Spleen (tissue), 11 donors: ENCODE data around the gene PRR14. TPM values are rescaled to one million over a fixed set of nuclear protein-coding genes. Genes with fewer than 3 reads are reported as not detected.

Source experiments
- DNase-seq: peaks from one replicate; pipeline ENCODE4 v3.0.0-alpha.2; 2020
- H3K27ac ChIP-seq, 8 donors: fragments of 200-600 bp; sonication (generic) in 7 of 8; 1 replicate in 4 of 8; 2 replicates in 4 of 8; pipeline versions ENCODE4 v1.5.0 to v1.8.0; 2016 to 2021; ENCODE audit warnings: inconsistent platforms in 4 of 8, mild to moderate bottlenecking in 4 of 8, moderate library complexity in 1 of 8
- H3K27me3 ChIP-seq, 7 donors: fragments of 200-600 bp; sonication (generic) in 6 of 7; replicated peaks in 1 of 7; 1 replicate in 4 of 7; 2 replicates in 3 of 7; pipeline versions ENCODE4 v1.5.0 to v1.8.0; 2016 to 2021; ENCODE audit warnings: inconsistent platforms in 3 of 7, mild to moderate bottlenecking in 1 of 7
- H3K36me3 ChIP-seq, 6 donors: fragments of 200-600 bp; sonication (generic) in 5 of 6; 1 replicate in 4 of 6; 2 replicates in 2 of 6; pipeline versions ENCODE4 v1.5.0 to v1.8.0; 2016 to 2021; ENCODE audit warnings: inconsistent platforms in 2 of 6
- H3K4me1 ChIP-seq, 6 donors: fragments of 200-600 bp; sonication (generic) in 5 of 6; 1 replicate in 3 of 6; 2 replicates in 3 of 6; pipeline versions ENCODE4 v1.5.0 to v1.8.0; 2016 to 2021; ENCODE audit warnings: inconsistent platforms in 3 of 6
- H3K4me3 ChIP-seq, 8 donors: fragments of 200-600 bp; sonication (generic) in 7 of 8; 1 replicate in 4 of 8; 2 replicates in 4 of 8; pipeline versions ENCODE4 v1.5.0 to v1.8.0; 2016 to 2021; ENCODE audit warnings: inconsistent platforms in 4 of 8, mild to moderate bottlenecking in 4 of 8, moderate library complexity in 2 of 8
- H3K9me3 ChIP-seq, 8 donors: fragments of 200-600 bp; sonication (generic) in 7 of 8; 1 replicate in 4 of 8; 2 replicates in 4 of 8; pipeline versions ENCODE4 v1.5.0 to v1.8.0; 2016 to 2021; ENCODE audit warnings: inconsistent platforms in 4 of 8
- POLR2A ChIP-seq, 3 donors: fragments of 450-650 bp; IDR thresholded peaks; one replicate each; pipeline ENCODE4 v1.5.1; 2017; ENCODE audit warnings: antibody characterized with exemption in 3 of 3, mild to moderate bottlenecking in 1 of 3
- POLR2AphosphoS5 ChIP-seq, 3 donors: sonication (generic); formaldehyde crosslinking; IDR thresholded peaks; one replicate each; pipeline ENCODE4 v1.5.1; 2017; ENCODE audit warnings: antibody characterized with exemption in 3 of 3
- WGBS, 5 donors: extraction: QIAGEN DNeasy Blood & Tissue Kit in 3 of 5; methylation state at CpG; one replicate each; pipeline versions ENCODE4 v1.1.5 to v1.1.7; 2013 to 2018; 5-methylcytosine and 5-hydroxymethylcytosine counted together
- intact Hi-C: fragments of 100-400 bp; cut with DNase I; formaldehyde crosslinking; loops from one replicate; pipeline ENCODE4 v1.15.0; 2023; ENCODE audit warnings: low total_unique reads
- polyA plus RNA-seq, 3 donors: library from polyadenylated mRNA; stranded (reverse); fragments of 200-250 nt; gene quantifications; one replicate each; pipeline ENCODE4 v1.2.1, GENCODE V29; 2013
- total RNA-seq, 7 donors: library from RNA; depleted of rRNA in 3 of 7; stranded (reverse); fragments of >200 nt in 3 of 7; fragmentation: NEBNext Ultra II Directional in 4 of 7; extraction: Animal tissue kit (Norgen Biotek cat#: 25700) in 4 of 7; gene quantifications; one replicate each; pipeline versions ENCODE4 v1.1.0 to v1.2.1, GENCODE V29; 2016 to 2021
- TF ChIP-seq, protein P1 (sequence below), 11 experiments: fragments of 200-600 bp in 7 of 11; fragments of 450-650 bp in 4 of 11; sonication (generic) in 4 of 11; IDR thresholded peaks in 8 of 11; conservative IDR thresholded peaks in 3 of 11; 1 replicate in 7 of 11; 2 replicates in 4 of 11; pipeline versions ENCODE4 v1.4.0 to v1.8.0; 2016 to 2021; ENCODE audit warnings: antibody characterized with exemption in 11 of 11, inconsistent platforms in 4 of 11, mild to moderate bottlenecking in 1 of 11
- donor health status: healthy with polysubstance abuse.
- donor health status: DM: no; HTN: no; CAD: no; lungs with moderate emphysema.
- donor health status: DM: no; HTN: no; CAD: no.
- donor health status: Bipolar disorder and iron deficiency.
- donor health status: healthy.
- donor health status: DM: no; HTN: no; CAD: no.
- donor health status: DM: yes; HTN: yes; CAD: no.

The PRR14 gene
- total and polyA plus RNA-seq, 10 donors: 51.2 to 178 (median 67.3) TPM

DNA sequence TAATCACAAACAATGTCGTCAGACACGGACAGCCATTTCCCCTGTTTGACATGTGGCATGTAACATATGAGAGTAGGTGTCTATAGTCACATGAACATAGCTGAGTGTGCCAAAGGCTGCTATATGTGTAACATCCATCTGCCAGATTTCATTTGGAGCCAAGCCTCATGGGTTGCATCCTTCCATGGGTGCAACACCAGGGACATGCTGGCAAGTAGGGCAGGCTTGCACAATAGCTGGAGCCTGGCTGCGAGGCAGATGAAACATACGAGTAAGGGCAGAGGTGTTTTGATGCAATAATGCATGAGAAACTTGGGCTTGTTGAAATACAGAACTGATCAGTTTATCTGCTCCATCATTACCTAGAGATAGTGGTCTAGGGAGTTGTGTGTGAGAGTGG lies 31.6 kb upstream of the PRR14 start:
- Histone ChIP-seq H3K4me1 (peaks cover 0 to 12% (median under 1%) of the 10 kb centered on the region in 6 donors), H3K27me3 (no peaks in the 10 kb centered on the region), H3K9me3 (no peaks in the 10 kb centered on the region), H3K36me3 (no peaks in the 10 kb centered on the region), H3K27ac (no peak overlapping the region), H3K4me3 (no peak overlapping the region)
- whole genome bisulfite sequencing, 5 donors: 63 to 86% (median 75%) methylated on average over 4 of the region's 4 CpGs
- intact Hi-C loops: no loop called here
- DNase-seq: no peak
- TF ChIP-seq, protein P1, sequence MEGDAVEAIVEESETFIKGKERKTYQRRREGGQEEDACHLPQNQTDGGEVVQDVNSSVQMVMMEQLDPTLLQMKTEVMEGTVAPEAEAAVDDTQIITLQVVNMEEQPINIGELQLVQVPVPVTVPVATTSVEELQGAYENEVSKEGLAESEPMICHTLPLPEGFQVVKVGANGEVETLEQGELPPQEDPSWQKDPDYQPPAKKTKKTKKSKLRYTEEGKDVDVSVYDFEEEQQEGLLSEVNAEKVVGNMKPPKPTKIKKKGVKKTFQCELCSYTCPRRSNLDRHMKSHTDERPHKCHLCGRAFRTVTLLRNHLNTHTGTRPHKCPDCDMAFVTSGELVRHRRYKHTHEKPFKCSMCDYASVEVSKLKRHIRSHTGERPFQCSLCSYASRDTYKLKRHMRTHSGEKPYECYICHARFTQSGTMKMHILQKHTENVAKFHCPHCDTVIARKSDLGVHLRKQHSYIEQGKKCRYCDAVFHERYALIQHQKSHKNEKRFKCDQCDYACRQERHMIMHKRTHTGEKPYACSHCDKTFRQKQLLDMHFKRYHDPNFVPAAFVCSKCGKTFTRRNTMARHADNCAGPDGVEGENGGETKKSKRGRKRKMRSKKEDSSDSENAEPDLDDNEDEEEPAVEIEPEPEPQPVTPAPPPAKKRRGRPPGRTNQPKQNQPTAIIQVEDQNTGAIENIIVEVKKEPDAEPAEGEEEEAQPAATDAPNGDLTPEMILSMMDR (IDR thresholded peaks at IDR 0.05 in 8 of 11, conservative IDR thresholded peaks at IDR 0.05 in 3 of 11): no peak
- TF ChIP-seq POLR2AphosphoS5 (IDR thresholded peaks at IDR 0.05) (no peak), POLR2A (IDR thresholded peaks at IDR 0.05) (no peak)

DNA sequence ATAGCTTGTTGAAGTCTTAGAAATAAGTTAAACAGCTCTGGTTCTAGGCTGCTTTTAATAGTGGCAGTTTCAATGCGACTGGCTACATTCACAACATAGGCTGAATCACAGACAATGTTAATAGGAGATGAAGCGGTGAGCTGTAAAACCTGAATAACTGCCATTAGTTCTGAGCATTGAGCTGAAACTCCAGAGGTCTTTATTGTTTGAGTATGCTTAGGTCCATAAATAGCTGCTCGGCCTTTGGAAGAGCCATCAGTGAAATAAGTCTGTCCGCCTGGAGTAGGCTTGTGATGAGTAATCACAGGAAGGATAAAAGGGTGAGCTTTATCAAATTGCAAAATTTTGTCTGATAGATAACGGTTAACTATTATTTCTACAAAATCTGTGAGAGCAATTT lies 31.1 kb upstream of the PRR14 start:
- no peaks in the 10 kb centered on the region for H3K36me3 ChIP-seq
- no peak for DNase-seq
- no peaks in the 10 kb centered on the region for H3K27me3 ChIP-seq
- TF ChIP-seq POLR2A (IDR thresholded peaks at IDR 0.05) (no peak), POLR2AphosphoS5 (IDR thresholded peaks at IDR 0.05) (no peak)
- TF ChIP-seq, protein P1 (IDR thresholded peaks at IDR 0.05 in 8 of 11, conservative IDR thresholded peaks at IDR 0.05 in 3 of 11): no peak
- no peaks in the 10 kb centered on the region for H3K9me3 ChIP-seq
- WGBS, 5 donors: 79 to 94% (median 84%) methylated on average over 5 of the region's 5 CpGs
- no peak overlapping the region for H3K27ac ChIP-seq
- no peak overlapping the region for H3K4me3 ChIP-seq
- H3K4me1 ChIP-seq: peaks cover 0 to 9% (median 0%) of the 10 kb centered on the region in 6 donors
- intact Hi-C loops: no loop called here

DNA sequence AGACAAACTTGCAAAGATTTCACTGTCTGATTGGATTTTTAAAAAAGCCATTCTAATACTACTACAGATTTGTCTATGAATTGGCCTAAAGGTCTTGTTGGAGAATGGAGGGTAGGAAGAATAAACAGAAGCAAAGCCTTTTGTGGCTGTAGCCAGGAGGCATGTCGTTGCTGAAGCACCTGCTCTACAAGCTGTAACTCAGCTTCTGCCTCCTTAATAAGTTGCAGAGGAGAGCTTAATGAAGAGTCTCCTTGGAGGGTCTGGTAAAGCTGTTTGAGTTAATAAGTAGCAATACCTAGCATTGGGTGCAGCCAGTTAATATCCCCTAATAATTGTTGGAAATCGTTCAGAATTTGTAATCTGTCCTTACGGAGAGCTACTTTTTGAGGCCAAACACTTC lies 30.6 kb upstream of the PRR14 start:
- DNase-seq: peak; percentile 3
- intact Hi-C loops: no loop called here
- TF ChIP-seq POLR2A (IDR thresholded peaks at IDR 0.05) (no peak), POLR2AphosphoS5 (IDR thresholded peaks at IDR 0.05) (no peak)
- TF ChIP-seq, protein P1 (IDR thresholded peaks at IDR 0.05 in 8 of 11, conservative IDR thresholded peaks at IDR 0.05 in 3 of 11): no peak
- H3K27ac ChIP-seq: no peak overlapping the region
- no peaks in the 10 kb centered on the region for H3K9me3 ChIP-seq
- H3K4me3 ChIP-seq: no peak overlapping the region
- H3K36me3 ChIP-seq: no peaks in the 10 kb centered on the region
- WGBS, 5 donors: 62 to 79% (median 78%) methylated on average over 3 of the region's 3 CpGs
- peaks cover 0 to 8% (median 0%) of the 10 kb centered on the region in 6 donors for H3K4me1 ChIP-seq
- no peaks in the 10 kb centered on the region for H3K27me3 ChIP-seq

DNA sequence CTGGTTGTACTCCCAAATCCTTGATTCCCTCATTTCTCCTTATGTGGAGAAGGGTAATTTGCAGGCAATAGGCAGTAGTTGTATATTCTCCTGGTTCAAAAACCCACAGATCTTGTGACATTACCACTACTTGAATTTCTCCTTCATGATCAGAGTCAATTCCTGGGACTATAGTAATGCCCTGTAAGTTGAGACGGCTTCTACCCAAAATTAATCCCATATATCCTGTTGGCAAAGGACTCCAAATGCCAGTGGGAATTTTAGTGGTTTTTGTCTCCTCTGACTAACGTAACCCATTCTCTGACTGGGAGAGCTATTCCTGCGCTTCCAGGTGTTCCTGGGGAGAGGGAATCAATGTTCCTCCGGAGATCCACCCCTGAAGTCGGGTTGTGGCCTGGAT lies 29.0 kb upstream of the PRR14 start:
- WGBS, 5 donors: 61 to 85% (median 79%) methylated on average over 5 of the region's 5 CpGs
- Histone ChIP-seq H3K4me3 (no peak overlapping the region), H3K9me3 (no peaks in the 10 kb centered on the region), H3K4me1 (peaks cover 0 to 3% (median 0%) of the 10 kb centered on the region in 6 donors), H3K27ac (no peak overlapping the region), H3K36me3 (no peaks in the 10 kb centered on the region), H3K27me3 (no peaks in the 10 kb centered on the region)
- intact Hi-C loops: no loop called here
- DNase-seq: no peak
- TF ChIP-seq POLR2AphosphoS5 (IDR thresholded peaks at IDR 0.05): no peak
- TF ChIP-seq, protein P1 (IDR thresholded peaks at IDR 0.05 in 8 of 11, conservative IDR thresholded peaks at IDR 0.05 in 3 of 11): no peak
- TF ChIP-seq POLR2A (IDR thresholded peaks at IDR 0.05): no peak
